ENCODE measurements around the gene GTPBP6.

Gene GTPBP6

GRCh38 chrX:275967-276580 lies 42.5 kb downstream of the GTPBP6 start:
- Histone ChIP-seq H3K23ac (ENCODE audit: low read depth, low read length, poor library complexity) (peak overlapping the region; percentile 55), H2BK12ac (ENCODE audit: low read length) (no peak overlapping the region), H3K27ac (replicated peaks; ENCODE audit: low read length) (peak overlapping the region; percentile 89), H2AFZ (ENCODE audit: low read length) (peak overlapping the region; percentile 86), H2BK15ac (ENCODE audit: low read length) (peak overlapping the region; percentile 100), H3K4me1 (ENCODE audit: control insufficient read depth in 2 of 2, insufficient read depth in 1 of 2, low read depth in 1 of 2, low read length in 2 of 2) (peaks cover 8 to 12% of the 10 kb centered on the region in 2 donors), H3K4me3 (ENCODE audit: low read length in 2 of 2) (peak overlapping the region; percentile 29 to 92), H3K9me3 (replicated peaks in 1 of 2; ENCODE audit: control insufficient read depth in 2 of 2, insufficient read depth in 1 of 2, low read depth in 1 of 2, low read length in 2 of 2) (no peaks in the 10 kb centered on the region), H3K4me2 (ENCODE audit: insufficient read depth, low read length, poor library complexity, severe bottlenecking) (peak overlapping the region; percentile 96), H3K14ac (ENCODE audit: low read length) (no peak overlapping the region), H3K27me3 (ENCODE audit: control insufficient read depth in 3 of 3, insufficient read depth in 3 of 3, low read depth in 1 of 3, low read length in 3 of 3) (peaks cover 0 to 5% (median 0%) of the 10 kb centered on the region in 3 experiments), H3K36me3 (replicated peaks in 1 of 2; ENCODE audit: control insufficient read depth in 2 of 2, insufficient read depth in 2 of 2, low read length in 2 of 2) (no peaks in the 10 kb centered on the region), H3K79me1 (ENCODE audit: low read depth, low read length) (peaks cover 8% of the 10 kb centered on the region), H3K4ac (ENCODE audit: low read length) (no peak overlapping the region), H3K9ac (ENCODE audit: low read depth, low read length, poor library complexity) (peak overlapping the region; percentile 96), H2BK5ac (ENCODE audit: low read length) (peak overlapping the region; percentile 99), H2BK120ac (ENCODE audit: low read depth, low read length) (peak overlapping the region; percentile 99), H4K91ac (ENCODE audit: low read depth, low read length, poor library complexity) (peak overlapping the region; percentile 92), H4K8ac (ENCODE audit: low read depth, low read length) (no peak overlapping the region), H2AK5ac (ENCODE audit: low read depth, low read length) (peak overlapping the region; percentile 100), H3K18ac (ENCODE audit: low read length) (peak overlapping the region; percentile 99)
- WGBS, 2 donors (ENCODE audit: extremely low coverage in 2 of 2, insufficient read length in 2 of 2, insufficient replicate concordance in 1 of 2): no CpG with 5 or more reads among the region's 36 CpGs
- DNase-seq (ENCODE audit: low spot score): peak; percentile 56

- H3K23ac ChIP-seq (ENCODE audit: low read depth, low read length, poor library complexity): peak overlapping the region; percentile 73
- peak overlapping the region; percentile 82 for H4K8ac ChIP-seq (ENCODE audit: low read depth, low read length)
- peak overlapping the region; percentile 100 for H2BK15ac ChIP-seq (ENCODE audit: low read length)
- peak overlapping the region; percentile 99 for H3K18ac ChIP-seq (ENCODE audit: low read length)
- H2BK12ac ChIP-seq (ENCODE audit: low read length): peak overlapping the region; percentile 90
- peak overlapping the region; percentile 22 to 70 for H3K4me3 ChIP-seq (ENCODE audit: low read length in 2 of 2)
- no peak for DNase-seq (ENCODE audit: low spot score)
- peaks cover 0 to 5% (median 0%) of the 10 kb centered on the region in 3 experiments for H3K27me3 ChIP-seq (ENCODE audit: control insufficient read depth in 3 of 3, insufficient read depth in 3 of 3, low read depth in 1 of 3, low read length in 3 of 3)
- peak overlapping the region; percentile 96 for H3K4me2 ChIP-seq (ENCODE audit: insufficient read depth, low read length, poor library complexity, severe bottlenecking)
- peak overlapping the region; percentile 99 for H3K4ac ChIP-seq (ENCODE audit: low read length)
- peak overlapping the region; percentile 100 for H2AK5ac ChIP-seq (ENCODE audit: low read depth, low read length)
- peak overlapping the region; percentile 56 for H3K14ac ChIP-seq (ENCODE audit: low read length)
- peak overlapping the region; percentile 99 for H2BK5ac ChIP-seq (ENCODE audit: low read length)
- WGBS, 2 donors (ENCODE audit: extremely low coverage in 2 of 2, insufficient read length in 2 of 2, insufficient replicate concordance in 1 of 2): no CpG with 5 or more reads among the region's 32 CpGs
- peak overlapping the region; percentile 77 for H3K9ac ChIP-seq (ENCODE audit: low read depth, low read length, poor library complexity)
- H4K91ac ChIP-seq (ENCODE audit: low read depth, low read length, poor library complexity): peak overlapping the region; percentile 92
- peaks cover 8% of the 10 kb centered on the region for H3K79me1 ChIP-seq (ENCODE audit: low read depth, low read length)
- peaks cover 8 to 12% of the 10 kb centered on the region in 2 donors for H3K4me1 ChIP-seq (ENCODE audit: control insufficient read depth in 2 of 2, insufficient read depth in 1 of 2, low read depth in 1 of 2, low read length in 2 of 2)
- H2BK120ac ChIP-seq (ENCODE audit: low read depth, low read length): peak overlapping the region; percentile 99
- peak overlapping the region; percentile 86 for H2AFZ ChIP-seq (ENCODE audit: low read length)
- peak overlapping the region; percentile 89 for H3K27ac ChIP-seq (replicated peaks; ENCODE audit: low read length)
- no peaks in the 10 kb centered on the region for H3K9me3 ChIP-seq (replicated peaks in 1 of 2; ENCODE audit: control insufficient read depth in 2 of 2, insufficient read depth in 1 of 2, low read depth in 1 of 2, low read length in 2 of 2)
- H3K36me3 ChIP-seq (replicated peaks in 1 of 2; ENCODE audit: control insufficient read depth in 2 of 2, insufficient read depth in 2 of 2, low read length in 2 of 2): no peaks in the 10 kb centered on the region
Measured at GRCh38 chrX:275476-275966, 43.1 kb downstream of the GTPBP6 start.

- peak overlapping the region; percentile 92 for H4K91ac ChIP-seq (ENCODE audit: low read depth, low read length, poor library complexity)
- peak overlapping the region; percentile 100 for H2AK5ac ChIP-seq (ENCODE audit: low read depth, low read length)
- H3K36me3 ChIP-seq (replicated peaks in 1 of 2; ENCODE audit: control insufficient read depth in 2 of 2, insufficient read depth in 2 of 2, low read length in 2 of 2): no peaks in the 10 kb centered on the region
- H2AFZ ChIP-seq (ENCODE audit: low read length): peak overlapping the region; percentile 86
- peaks cover 0 to 5% (median 0%) of the 10 kb centered on the region in 3 experiments for H3K27me3 ChIP-seq (ENCODE audit: control insufficient read depth in 3 of 3, insufficient read depth in 3 of 3, low read depth in 1 of 3, low read length in 3 of 3)
- peak overlapping the region; percentile 56 for H3K14ac ChIP-seq (ENCODE audit: low read length)
- peak overlapping the region; percentile 82 for H4K8ac ChIP-seq (ENCODE audit: low read depth, low read length)
- H3K4me1 ChIP-seq (ENCODE audit: control insufficient read depth in 2 of 2, insufficient read depth in 1 of 2, low read depth in 1 of 2, low read length in 2 of 2): peaks cover 8 to 12% of the 10 kb centered on the region in 2 donors
- H3K4me2 ChIP-seq (ENCODE audit: insufficient read depth, low read length, poor library complexity, severe bottlenecking): peak overlapping the region; percentile 96
- H3K9ac ChIP-seq (ENCODE audit: low read depth, low read length, poor library complexity): peak overlapping the region; percentile 77
- peak; percentile 65 for DNase-seq (ENCODE audit: low spot score)
- H2BK15ac ChIP-seq (ENCODE audit: low read length): peak overlapping the region; percentile 100
- H3K23ac ChIP-seq (ENCODE audit: low read depth, low read length, poor library complexity): peak overlapping the region; percentile 73
- peak overlapping the region; percentile 99 for H3K18ac ChIP-seq (ENCODE audit: low read length)
- H3K27ac ChIP-seq (replicated peaks; ENCODE audit: low read length): peak overlapping the region; percentile 89
- H3K4me3 ChIP-seq (ENCODE audit: low read length in 2 of 2): peak overlapping the region in 1 of 2 donors; percentile 22
- H3K4ac ChIP-seq (ENCODE audit: low read length): peak overlapping the region; percentile 99
- H2BK12ac ChIP-seq (ENCODE audit: low read length): peak overlapping the region; percentile 97
- H3K9me3 ChIP-seq (replicated peaks in 1 of 2; ENCODE audit: control insufficient read depth in 2 of 2, insufficient read depth in 1 of 2, low read depth in 1 of 2, low read length in 2 of 2): no peaks in the 10 kb centered on the region
- H3K79me1 ChIP-seq (ENCODE audit: low read depth, low read length): peaks cover 7% of the 10 kb centered on the region
- WGBS, 2 donors (ENCODE audit: extremely low coverage in 2 of 2, insufficient read length in 2 of 2, insufficient replicate concordance in 1 of 2): no CpG with 5 or more reads among the region's 16 CpGs
- H2BK5ac ChIP-seq (ENCODE audit: low read length): peak overlapping the region; percentile 99
- H2BK120ac ChIP-seq (ENCODE audit: low read depth, low read length): peak overlapping the region; percentile 99
Measured at GRCh38 chrX:274904-275475, 43.6 kb downstream of the GTPBP6 start.

DNA sequence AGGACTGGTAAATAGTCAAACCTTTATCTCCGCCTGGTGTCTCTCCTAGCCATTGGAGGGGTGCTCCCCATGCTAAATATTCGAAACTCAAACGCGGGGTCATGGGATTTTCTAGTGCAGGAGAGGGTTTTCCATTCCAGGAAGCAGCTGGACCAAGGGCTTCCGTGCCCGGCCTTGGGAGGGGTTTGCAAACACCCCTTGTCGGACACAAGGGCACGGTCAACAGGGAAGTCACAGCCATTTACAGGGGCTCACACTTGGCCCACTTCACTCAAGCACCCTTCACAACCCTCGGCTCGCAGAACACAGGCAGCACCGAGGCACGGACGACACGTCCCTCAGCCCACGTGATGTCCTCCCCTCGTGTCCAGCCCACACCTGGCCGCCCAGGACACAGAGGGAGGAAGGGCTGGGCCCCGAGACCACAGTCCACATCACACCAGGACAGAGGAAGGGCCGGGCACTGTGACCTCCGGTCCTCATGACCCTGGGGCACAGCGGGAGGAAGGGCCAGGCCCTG lies 47.7 kb downstream of the GTPBP6 start:
- H2BK5ac ChIP-seq (ENCODE audit: low read length): no peak overlapping the region

More for the DNA sequence above, 47.7 kb downstream of the GTPBP6 start:
- Histone ChIP-seq H3K9ac (ENCODE audit: low read depth, low read length, poor library complexity) (no peak overlapping the region), H3K79me1 (ENCODE audit: low read depth, low read length) (peaks cover 2% of the 10 kb centered on the region), H2AK5ac (ENCODE audit: low read depth, low read length) (peak overlapping the region; percentile 96), H2BK15ac (ENCODE audit: low read length) (peak overlapping the region; percentile 24), H4K8ac (ENCODE audit: low read depth, low read length) (no peak overlapping the region), H2BK120ac (ENCODE audit: low read depth, low read length) (no peak overlapping the region), H3K27me3 (ENCODE audit: control insufficient read depth in 3 of 3, insufficient read depth in 3 of 3, low read depth in 1 of 3, low read length in 3 of 3) (no peaks in the 10 kb centered on the region), H3K18ac (ENCODE audit: low read length) (peak overlapping the region; percentile 83), H3K23ac (ENCODE audit: low read depth, low read length, poor library complexity) (no peak overlapping the region), H2BK12ac (ENCODE audit: low read length) (peak overlapping the region; percentile 73), H3K4me2 (ENCODE audit: insufficient read depth, low read length, poor library complexity, severe bottlenecking) (no peak overlapping the region), H3K4me3 (ENCODE audit: low read length in 2 of 2) (peak overlapping the region in 1 of 2 donors; percentile 9), H3K4me1 (ENCODE audit: control insufficient read depth in 2 of 2, insufficient read depth in 1 of 2, low read depth in 1 of 2, low read length in 2 of 2) (peaks cover 8% of the 10 kb centered on the region in 2 donors), H4K91ac (ENCODE audit: low read depth, low read length, poor library complexity) (no peak overlapping the region), H3K4ac (ENCODE audit: low read length) (no peak overlapping the region), H3K14ac (ENCODE audit: low read length) (peak overlapping the region; percentile 75), H3K9me3 (replicated peaks in 1 of 2; ENCODE audit: control insufficient read depth in 2 of 2, insufficient read depth in 1 of 2, low read depth in 1 of 2, low read length in 2 of 2) (no peaks in the 10 kb centered on the region), H2AFZ (ENCODE audit: low read length) (no peak overlapping the region), H3K27ac (replicated peaks; ENCODE audit: low read length) (no peak overlapping the region), H3K36me3 (replicated peaks in 1 of 2; ENCODE audit: control insufficient read depth in 2 of 2, insufficient read depth in 2 of 2, low read length in 2 of 2) (no peaks in the 10 kb centered on the region)
- no peak for DNase-seq (ENCODE audit: low spot score)
- no CpG with 5 or more reads among the region's 21 CpGs for WGBS, 2 donors (ENCODE audit: extremely low coverage in 2 of 2, insufficient read length in 2 of 2, insufficient replicate concordance in 1 of 2)

Data from neuronal stem cell (in vitro differentiated cells).